Right cardiac atrium (tissue), 5 donors: ENCODE results near the gene BCR. TPM values are rescaled to one million over a fixed set of nuclear protein-coding genes. Genes with fewer than 3 reads are reported as not detected.

Experiments
- ATAC-seq, 2 donors: fragments of 200-7000 bp; cut with Tn5 transposase; one replicate each; pipeline versions ENCODE4 v1.8.0 to v1.9.1; 2020; ENCODE audit warnings: moderate library complexity in 2 of 2, mild to moderate bottlenecking in 1 of 2
- DNase-seq, 3 donors: peaks; one replicate each; pipeline ENCODE4 v3.0.0-alpha.2; 2020
- H3K27ac ChIP-seq: one replicate; pipeline ENCODE4 v1.5.1; 2013; ENCODE audit warnings: mild to moderate bottlenecking, low read length, control low read depth, moderate library complexity
- H3K27me3 ChIP-seq: one replicate; pipeline ENCODE4 v1.6.1; 2013; ENCODE audit not compliant: control insufficient read depth, insufficient read depth
- H3K4me1 ChIP-seq: one replicate; pipeline ENCODE4 v1.6.1; 2013; ENCODE audit warnings: low read length; ENCODE audit not compliant: control insufficient read depth, insufficient read depth
- H3K4me3 ChIP-seq: one replicate; pipeline ENCODE4 v1.5.1; 2013; ENCODE audit warnings: low read length, control low read depth
- H3K9me3 ChIP-seq: one replicate; pipeline ENCODE4 v1.6.1; 2013; ENCODE audit warnings: low read length; ENCODE audit not compliant: control insufficient read depth
- WGBS: extraction: QIAGEN DNeasy Blood & Tissue Kit; methylation state at CpG from one replicate; pipeline ENCODE4 v1.1.7; 2013; 5-methylcytosine and 5-hydroxymethylcytosine counted together
- intact Hi-C, 4 donors: fragments of 100-400 bp; cut with DNase I; formaldehyde crosslinking; loops; one replicate each; pipeline versions ENCODE4 v1.11.0 to v1.14.0; 2022 to 2023
- polyA plus RNA-seq: library from polyadenylated mRNA; stranded (reverse); fragments of 200-250 nt; gene quantifications from one replicate; pipeline ENCODE4 v1.2.3, GENCODE V29; 2013
- total RNA-seq, 4 donors: library from RNA; stranded (reverse); fragmentation: NEBNext Ultra II Directional; extraction: Animal tissue kit (Norgen Biotek cat#: 25700); gene quantifications; one replicate each; pipeline ENCODE4 v1.2.1, GENCODE V29; 2021
- donor health status: healthy with polysubstance abuse.
- donor health status: DM: no; HTN: yes; CAD: no.
- donor health status: DM: no; HTN: no; CAD: no.
- donor health status: DM: no; HTN: yes; CAD: no; lungs with severe emphysema.
- donor health status: DM: yes; HTN: yes; CAD: no.

Gene BCR
- total and polyA plus RNA-seq, 5 donors, result 18.3 to 48.0 (median 36.3) TPM

GRCh38 chr22:23243006-23243573 is 62.8 kb downstream of the BCR start:
- Histone ChIP-seq H3K4me3 (no peak overlapping the region), H3K27ac (no peak overlapping the region), H3K27me3 (no peaks in the 10 kb centered on the region), H3K4me1 (peaks cover 4% of the 10 kb centered on the region), H3K9me3 (no peaks in the 10 kb centered on the region)
- WGBS, result 62% methylated on average over 8 of the region's 8 CpGs
- intact Hi-C loops, result no loop called here
- ATAC-seq, result no peak
- peak in 2 of 3 donors; percentile 30 for DNase-seq

DNA sequence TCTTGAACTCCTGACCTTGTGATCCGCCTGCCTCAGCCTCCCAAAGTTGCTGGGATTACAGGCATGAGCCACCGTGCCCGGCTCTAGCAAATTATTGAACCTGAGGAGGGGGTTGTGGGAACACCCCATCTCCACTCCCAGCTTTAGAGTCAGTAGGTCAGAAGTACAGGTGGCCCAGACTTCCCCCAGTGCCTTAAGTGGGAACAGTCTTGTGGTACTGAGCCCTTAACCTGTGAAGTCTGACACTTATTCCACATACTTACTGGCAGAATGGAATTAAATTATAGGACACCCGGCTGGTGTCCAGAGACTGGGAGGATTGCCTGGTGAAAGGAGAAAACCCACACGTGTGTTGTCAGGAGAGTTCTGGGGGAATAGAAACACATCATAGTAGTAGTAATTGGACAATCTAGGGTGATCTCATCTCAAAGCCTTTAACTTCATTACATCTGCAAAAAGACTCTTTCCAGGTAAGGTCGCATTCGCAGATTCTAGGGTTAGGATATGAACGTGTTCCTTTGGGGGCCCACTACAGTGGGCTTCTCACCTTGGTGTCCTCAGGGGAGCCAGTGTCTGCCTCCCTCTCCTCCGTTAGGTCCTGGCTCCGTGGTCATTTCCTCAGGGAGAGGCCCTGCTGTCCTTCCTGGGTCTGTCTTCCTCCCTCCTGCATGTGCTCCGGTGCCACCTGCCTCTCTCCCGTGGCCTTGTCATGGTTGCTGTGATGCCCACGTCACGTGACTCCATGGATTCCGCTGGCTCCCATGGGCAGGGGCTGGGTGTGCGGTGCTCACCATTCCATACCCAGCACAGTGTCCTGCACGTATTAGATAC is 63.8 kb downstream of the BCR start:
- DNase-seq, result peak in 2 of 3 donors; percentile 12 to 25
- intact Hi-C loops, result no loop called here
- H3K27ac ChIP-seq, result no peak overlapping the region
- H3K4me3 ChIP-seq, result no peak overlapping the region
- 90% methylated on average over 17 of the region's 17 CpGs for WGBS
- no peaks in the 10 kb centered on the region for H3K27me3 ChIP-seq
- no peak for ATAC-seq
- H3K4me1 ChIP-seq, result peaks cover 4% of the 10 kb centered on the region
- H3K9me3 ChIP-seq, result no peaks in the 10 kb centered on the region

DNA sequence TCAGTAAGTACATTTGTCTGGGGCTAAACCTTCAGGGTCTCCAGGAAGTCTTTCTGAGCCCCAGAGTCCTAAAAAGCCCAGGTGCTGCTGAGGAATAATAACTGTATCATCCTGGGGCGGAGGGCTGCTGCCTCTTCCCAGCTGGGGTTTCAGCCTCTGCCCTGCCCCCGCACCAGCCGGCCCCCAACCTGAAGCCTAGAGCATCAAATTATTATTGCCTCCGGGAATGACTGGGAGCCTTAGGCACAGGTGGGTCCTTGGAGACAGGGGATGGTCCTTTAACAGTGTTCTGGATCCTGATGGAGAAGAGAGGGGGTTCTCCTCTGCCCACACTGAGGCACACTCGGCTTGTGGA is 64.4 kb downstream of the BCR start:
- H3K4me3 ChIP-seq, result no peak overlapping the region
- intact Hi-C loops, result no loop called here
- peaks cover 2% of the 10 kb centered on the region for H3K4me1 ChIP-seq
- no peaks in the 10 kb centered on the region for H3K27me3 ChIP-seq
- H3K9me3 ChIP-seq, result no peaks in the 10 kb centered on the region
- WGBS, result 97% methylated on average over 5 of the region's 5 CpGs
- peak in 2 of 3 donors; percentile 2 to 12 for DNase-seq
- no peak for ATAC-seq
- no peak overlapping the region for H3K27ac ChIP-seq

- no peak for ATAC-seq
- WGBS, result 83% methylated on average over 17 of the region's 17 CpGs
- peak in 2 of 3 donors; percentile 10 to 20 for DNase-seq
- Histone ChIP-seq H3K9me3 (no peaks in the 10 kb centered on the region), H3K4me3 (no peak overlapping the region), H3K27ac (no peak overlapping the region), H3K27me3 (no peaks in the 10 kb centered on the region), H3K4me1 (peaks cover 2% of the 10 kb centered on the region)
- intact Hi-C loops, result no loop called here
Measured at GRCh38 chr22:23245045-23245798, 64.9 kb downstream of the BCR start.

GRCh38 chr22:23245799-23246136 is 65.5 kb downstream of the BCR start:
- Histone ChIP-seq H3K9me3 (no peaks in the 10 kb centered on the region), H3K4me3 (no peak overlapping the region), H3K27ac (no peak overlapping the region), H3K4me1 (peaks cover 2% of the 10 kb centered on the region), H3K27me3 (no peaks in the 10 kb centered on the region)
- intact Hi-C loops, result no loop called here
- WGBS, result 81% methylated on average over 8 of the region's 8 CpGs
- ATAC-seq (no peak), DNase-seq (peak in 1 of 3 donors; percentile 1)

- 88% methylated on average over 13 of the region's 13 CpGs for WGBS
- Histone ChIP-seq H3K4me1 (peaks cover 2% of the 10 kb centered on the region), H3K9me3 (no peaks in the 10 kb centered on the region), H3K4me3 (no peak overlapping the region), H3K27ac (no peak overlapping the region), H3K27me3 (no peaks in the 10 kb centered on the region)
- intact Hi-C loops, result no loop called here
- peak in 1 of 2 donors; percentile 11 for ATAC-seq
- peak in 2 of 3 donors; percentile 13 to 27 for DNase-seq
Measured at GRCh38 chr22:23246982-23247766, 66.9 kb downstream of the BCR start.

GRCh38 chr22:23248583-23248982 is 68.3 kb downstream of the BCR start:
- Histone ChIP-seq H3K27ac (no peak overlapping the region), H3K4me1 (peaks cover 2% of the 10 kb centered on the region), H3K4me3 (no peak overlapping the region), H3K27me3 (no peaks in the 10 kb centered on the region), H3K9me3 (no peaks in the 10 kb centered on the region)
- WGBS, result 86% methylated on average over 2 of the region's 2 CpGs
- intact Hi-C loops, result no loop called here
- peak in 1 of 2 donors; percentile 42 for ATAC-seq
- DNase-seq, result peak in 2 of 3 donors; percentile 3 to 11

GRCh38 chr22:23250056-23250784 is 69.9 kb downstream of the BCR start:
- no peaks in the 10 kb centered on the region for H3K9me3 ChIP-seq
- ATAC-seq, result peak in 1 of 2 donors; percentile 33
- H3K27ac ChIP-seq, result no peak overlapping the region
- H3K4me3 ChIP-seq, result no peak overlapping the region
- DNase-seq, result peak in 1 of 3 donors; percentile 13
- peaks cover 2% of the 10 kb centered on the region for H3K4me1 ChIP-seq
- WGBS, result 79% methylated on average over 16 of the region's 16 CpGs
- no peaks in the 10 kb centered on the region for H3K27me3 ChIP-seq
- intact Hi-C loops, result no loop called here

- Histone ChIP-seq H3K27ac (no peak overlapping the region), H3K4me3 (no peak overlapping the region), H3K4me1 (peaks cover 2% of the 10 kb centered on the region), H3K27me3 (no peaks in the 10 kb centered on the region), H3K9me3 (no peaks in the 10 kb centered on the region)
- ATAC-seq, result no peak
- 93% methylated on average over 14 of the region's 14 CpGs for WGBS
- peak in 1 of 3 donors; percentile 24 for DNase-seq
- intact Hi-C loops, result no loop called here
Measured at GRCh38 chr22:23250785-23251363, 70.6 kb downstream of the BCR start.
